GM23338 (cell line): ENCODE results near the gene RAET1G. TPM values are rescaled to one million over a fixed set of nuclear protein-coding genes. Genes with fewer than 3 reads are reported as not detected.

ENCODE experiments used
- ATAC-seq: fragments of 200-7000 bp; cut with Tn5 transposase; 3 replicates; pipeline ENCODE4 v1.9.1; 2020
- DNase-seq: peaks from one replicate; pipeline ENCODE4 v3.0.0-alpha.2; 2015; ENCODE audit warnings: low spot score
- H2AFZ ChIP-seq: fragments of 200-600 bp; sonication (generic); 2 replicates; pipeline ENCODE4 v1.8.0; 2016; ENCODE audit warnings: antibody characterized with exemption, mild to moderate bottlenecking, moderate library complexity
- H3F3A ChIP-seq: fragments of 200-600 bp; sonication (generic); replicated peaks from 2 replicates; pipeline ENCODE4 v1.8.0; 2017; ENCODE audit warnings: antibody characterized with exemption, mixed run types, low read depth
- H3K27ac ChIP-seq: fragments of 200-600 bp; sonication (generic); 2 replicates; pipeline ENCODE4 v1.6.1; 2016; ENCODE audit warnings: low read depth
- H3K27me3 ChIP-seq: fragments of 200-600 bp; sonication (generic); 2 replicates; pipeline ENCODE4 v1.8.0; 2016; ENCODE audit warnings: mild to moderate bottlenecking, mixed run types, moderate library complexity; ENCODE audit not compliant: insufficient read depth
- H3K36me3 ChIP-seq: fragments of 200-600 bp; sonication (generic); 2 replicates; pipeline ENCODE4 v1.8.0; 2016; ENCODE audit warnings: mild to moderate bottlenecking; ENCODE audit not compliant: insufficient read depth
- H3K4me1 ChIP-seq: fragments of 200-600 bp; sonication (generic); 2 replicates; pipeline ENCODE4 v1.8.0; 2016; ENCODE audit warnings: mild to moderate bottlenecking, moderate library complexity; ENCODE audit not compliant: insufficient read depth
- H3K4me2 ChIP-seq: fragments of 200-600 bp; sonication (generic); 2 replicates; pipeline ENCODE4 v1.7.1; 2017; ENCODE audit warnings: mixed run types
- H3K4me3 ChIP-seq: fragments of 200-600 bp; sonication (generic); 2 replicates; pipeline ENCODE4 v1.6.1; 2016; ENCODE audit warnings: mixed run types
- H3K79me2 ChIP-seq: fragments of 200-600 bp; sonication (generic); replicated peaks from 2 replicates; pipeline ENCODE4 v1.8.0; 2017; ENCODE audit warnings: mild to moderate bottlenecking; ENCODE audit not compliant: insufficient read depth
- H3K9me2 ChIP-seq: fragments of 200-600 bp; sonication (generic); 2 replicates; pipeline ENCODE4 v1.8.0; 2017; ENCODE audit not compliant: insufficient read depth
- H4K20me1 ChIP-seq: fragments of 200-600 bp; sonication (generic); replicated peaks from 2 replicates; pipeline ENCODE4 v1.8.0; 2017; ENCODE audit warnings: mild to moderate bottlenecking; ENCODE audit not compliant: insufficient read depth
- H3K27ac Mint-ChIP-seq: 2 replicates; pipeline ENCODE4 v1.8.0; 2020; ENCODE audit warnings: inconsistent platforms, mild to moderate bottlenecking, moderate library complexity, mixed read lengths
- H3K27me3 Mint-ChIP-seq: 3 replicates; pipeline ENCODE4 v1.8.0; 2022; ENCODE audit warnings: low read depth, mild to moderate bottlenecking, moderate library complexity, mixed read lengths, inconsistent platforms; ENCODE audit not compliant: insufficient read depth, poor library complexity
- H3K36me3 Mint-ChIP-seq: 3 replicates; pipeline ENCODE4 v1.8.0; 2021; ENCODE audit warnings: low read depth, mild to moderate bottlenecking, inconsistent platforms, moderate library complexity, mixed read lengths
- H3K4me1 Mint-ChIP-seq: 3 replicates; pipeline ENCODE4 v1.8.0; 2020; ENCODE audit warnings: mild to moderate bottlenecking, inconsistent platforms, mixed read lengths
- H3K4me3 Mint-ChIP-seq: 3 replicates; pipeline ENCODE4 v1.8.0; 2021; ENCODE audit warnings: moderate library complexity, mild to moderate bottlenecking, inconsistent platforms, mixed read lengths
- H3K9me3 Mint-ChIP-seq: 3 replicates; pipeline ENCODE4 v1.8.0; 2020; ENCODE audit warnings: moderate library complexity, mild to moderate bottlenecking, inconsistent platforms, mixed read lengths
- CREB1 ChIP-seq: fragments of 250-450 bp; sonication (Bioruptor Pico); IDR thresholded peaks from 2 replicates; pipeline ENCODE4 v1.5.0; 2020; ENCODE audit warnings: low read depth, mild to moderate bottlenecking, moderate library complexity
- EZH2 ChIP-seq: fragments of 200-600 bp; sonication (generic); IDR thresholded peaks from one replicate; pipeline ENCODE4 v1.8.0; 2017; ENCODE audit warnings: antibody characterized with exemption, mild to moderate bottlenecking, low read depth; ENCODE audit not compliant: unreplicated experiment
- JUNB ChIP-seq: IDR thresholded peaks from one replicate; pipeline ENCODE4 v1.6.1; 2016; ENCODE audit warnings: antibody characterized with exemption; ENCODE audit not compliant: unreplicated experiment
- NANOG ChIP-seq: IDR thresholded peaks from 2 replicates; pipeline ENCODE4 v1.6.1; 2016; ENCODE audit warnings: antibody characterized with exemption, borderline replicate concordance
- POLR2AphosphoS5 ChIP-seq: IDR thresholded peaks from 2 replicates; pipeline ENCODE4 v1.6.1; 2016; ENCODE audit warnings: antibody characterized with exemption, low read depth
- ZNF114 ChIP-seq: fragments of 250-450 bp; sonication (Bioruptor Pico); IDR thresholded peaks from 2 replicates; pipeline ENCODE4 v1.5.0; 2020; ENCODE audit warnings: mild to moderate bottlenecking, moderate library complexity
- ZNF331 ChIP-seq: fragments of 250-450 bp; sonication (Bioruptor Pico); IDR thresholded peaks from 2 replicates; pipeline ENCODE4 v1.5.0; 2020; ENCODE audit warnings: low read depth, mild to moderate bottlenecking, moderate library complexity
- ZNF462 ChIP-seq: fragments of 250-450 bp; sonication (Bioruptor Pico); IDR thresholded peaks from 2 replicates; pipeline ENCODE4 v1.5.0; 2020; ENCODE audit warnings: mild to moderate bottlenecking, moderate library complexity
- polyA plus RNA-seq: library from polyadenylated mRNA; unstranded; fragments of >200 nt; fragmentation: Nextera tagmentation; extraction: Ambion mirVana; gene quantifications from 2 replicates; pipeline ENCODE4 v1.2.1, GENCODE V29; 2016
- total RNA-seq: library from RNA; depleted of rRNA; stranded (reverse); fragments of >200 nt; shearing (Covaris generic); gene quantifications from 2 replicates; pipeline ENCODE4 v1.2.3, GENCODE V29; 2014
- TF ChIP-seq, protein P1 (sequence below): IDR thresholded peaks from one replicate; pipeline ENCODE4 v1.6.1; 2018; ENCODE audit warnings: antibody characterized with exemption; ENCODE audit not compliant: unreplicated experiment

RAET1G gene
- total and polyA plus RNA-seq, 2 experiments from 2014 or later: not detected

DNA sequence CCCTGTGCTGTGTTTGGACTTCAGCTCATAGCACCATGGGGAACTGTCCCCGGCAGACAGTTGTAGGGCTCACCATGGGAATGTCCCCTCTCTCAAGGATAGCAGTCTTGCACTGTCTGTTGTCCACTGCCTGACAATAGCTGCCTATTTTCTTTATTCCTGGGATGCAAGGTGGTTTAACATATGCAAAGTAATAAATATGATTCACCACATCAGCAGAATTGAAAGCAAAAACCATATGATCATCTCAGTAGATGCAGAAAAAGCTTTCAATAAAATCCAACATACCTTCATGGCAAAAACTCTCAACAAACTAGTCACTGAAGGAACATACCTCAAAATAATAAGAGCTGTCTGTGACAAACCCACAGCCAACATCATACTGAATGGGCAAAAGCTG is 45.3 kb downstream of the RAET1G start:
- H3K27ac ChIP-seq: no peak overlapping the region
- no peaks in the 10 kb centered on the region for H3K4me1 ChIP-seq
- H3F3A ChIP-seq: no peaks in the 10 kb centered on the region
- H3K4me2 ChIP-seq: no peak overlapping the region
- Mint-ChIP-seq H3K4me3 (no peak overlapping the region), H3K27ac (no peak overlapping the region), H3K4me1 (no peaks in the 10 kb centered on the region), H3K9me3 (peaks cover 4% of the 10 kb centered on the region; the same call in 1 of the 3 replicates), H3K36me3 (no peaks in the 10 kb centered on the region), H3K27me3 (peaks cover 4% of the 10 kb centered on the region)
- ATAC-seq (no peak), DNase-seq (no peak)
- no peaks in the 10 kb centered on the region for H3K79me2 ChIP-seq
- no peaks in the 10 kb centered on the region for H3K36me3 ChIP-seq
- H3K9me2 ChIP-seq: peaks cover 3% of the 10 kb centered on the region
- no peak for TF ChIP-seq POLR2AphosphoS5
- TF ChIP-seq CREB1 (CRISPR knock-in tag): no peak
- no peak for TF ChIP-seq ZNF462 (CRISPR knock-in tag)
- TF ChIP-seq ZNF331 (CRISPR knock-in tag): no peak
- no peak for TF ChIP-seq JUNB
- TF ChIP-seq ZNF114 (CRISPR knock-in tag): no peak
- TF ChIP-seq NANOG: no peak
- TF ChIP-seq, protein P1, sequence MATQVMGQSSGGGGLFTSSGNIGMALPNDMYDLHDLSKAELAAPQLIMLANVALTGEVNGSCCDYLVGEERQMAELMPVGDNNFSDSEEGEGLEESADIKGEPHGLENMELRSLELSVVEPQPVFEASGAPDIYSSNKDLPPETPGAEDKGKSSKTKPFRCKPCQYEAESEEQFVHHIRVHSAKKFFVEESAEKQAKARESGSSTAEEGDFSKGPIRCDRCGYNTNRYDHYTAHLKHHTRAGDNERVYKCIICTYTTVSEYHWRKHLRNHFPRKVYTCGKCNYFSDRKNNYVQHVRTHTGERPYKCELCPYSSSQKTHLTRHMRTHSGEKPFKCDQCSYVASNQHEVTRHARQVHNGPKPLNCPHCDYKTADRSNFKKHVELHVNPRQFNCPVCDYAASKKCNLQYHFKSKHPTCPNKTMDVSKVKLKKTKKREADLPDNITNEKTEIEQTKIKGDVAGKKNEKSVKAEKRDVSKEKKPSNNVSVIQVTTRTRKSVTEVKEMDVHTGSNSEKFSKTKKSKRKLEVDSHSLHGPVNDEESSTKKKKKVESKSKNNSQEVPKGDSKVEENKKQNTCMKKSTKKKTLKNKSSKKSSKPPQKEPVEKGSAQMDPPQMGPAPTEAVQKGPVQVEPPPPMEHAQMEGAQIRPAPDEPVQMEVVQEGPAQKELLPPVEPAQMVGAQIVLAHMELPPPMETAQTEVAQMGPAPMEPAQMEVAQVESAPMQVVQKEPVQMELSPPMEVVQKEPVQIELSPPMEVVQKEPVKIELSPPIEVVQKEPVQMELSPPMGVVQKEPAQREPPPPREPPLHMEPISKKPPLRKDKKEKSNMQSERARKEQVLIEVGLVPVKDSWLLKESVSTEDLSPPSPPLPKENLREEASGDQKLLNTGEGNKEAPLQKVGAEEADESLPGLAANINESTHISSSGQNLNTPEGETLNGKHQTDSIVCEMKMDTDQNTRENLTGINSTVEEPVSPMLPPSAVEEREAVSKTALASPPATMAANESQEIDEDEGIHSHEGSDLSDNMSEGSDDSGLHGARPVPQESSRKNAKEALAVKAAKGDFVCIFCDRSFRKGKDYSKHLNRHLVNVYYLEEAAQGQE: no peak
- TF ChIP-seq EZH2: no peak
- H3K27me3 ChIP-seq: no peaks in the 10 kb centered on the region
- H3K4me3 ChIP-seq: no peak overlapping the region
- H2AFZ ChIP-seq: no peak overlapping the region
- no peaks in the 10 kb centered on the region for H4K20me1 ChIP-seq
